ENCODE results near the gene ADRA2B.
"Not testable (repeated sequence)": the region's sequence is repeated elsewhere in the genome, so short reads cannot be mapped to it uniquely, and the experiment has no call there.

ADRA2B gene

GRCh38 chr2:96065381-96065930 is 50.9 kb downstream of the ADRA2B start:
- no peak for DNase-seq

- not testable (repeated sequence) for DNase-seq
Measured at GRCh38 chr2:96064760-96065159, 51.6 kb downstream of the ADRA2B start.

- DNase-seq, result not testable (repeated sequence)
Measured at GRCh38 chr2:96064047-96064675, 52.2 kb downstream of the ADRA2B start.

- peak in 1 of 2 donors; percentile 23 for DNase-seq
Measured at GRCh38 chr2:96063116-96063899, 53.1 kb downstream of the ADRA2B start.

Data from CD4-positive, alpha-beta T cell treated with Interferon alpha-2 for 1 hour (primary cell).